SK-N-SH treated with all-trans-retinoic acid at 6 μM for 48 hours (cell line): ENCODE measurements around the gene NLGN2.

ENCODE experiments used
- ATAC-seq: fragments of 200-7000 bp; cut with Tn5 transposase; 3 replicates; pipeline ENCODE4 v1.9.1; 2020; ENCODE audit warnings: mild to moderate bottlenecking, moderate library complexity
- ARNTL ChIP-seq: fragments of 450-650 bp; formaldehyde crosslinking; IDR thresholded peaks from 2 replicates; pipeline ENCODE4 v1.5.0; 2020; ENCODE audit warnings: low read depth, mild to moderate bottlenecking, moderate library complexity, borderline replicate concordance
- BACH2 ChIP-seq: fragments of 250-450 bp; sonication (Bioruptor Pico); IDR thresholded peaks from 2 replicates; pipeline ENCODE4 v1.9.0; 2021; ENCODE audit warnings: mild to moderate bottlenecking, borderline replicate concordance
- CSDC2 ChIP-seq: fragments of 250-450 bp; sonication (Bioruptor Pico); IDR thresholded peaks from 2 replicates; pipeline ENCODE4 v1.5.0; 2020; ENCODE audit warnings: mild to moderate bottlenecking, moderate library complexity
- CSRNP3 ChIP-seq: fragments of 250-450 bp; sonication (Bioruptor Pico); IDR thresholded peaks from 2 replicates; pipeline ENCODE4 v1.5.1; 2021; ENCODE audit warnings: mild to moderate bottlenecking, moderate library complexity
- GLIS3 ChIP-seq: fragments of 250-450 bp; sonication (Bioruptor Pico); IDR thresholded peaks from 2 replicates; pipeline ENCODE4 v1.5.0; 2020; ENCODE audit warnings: mild to moderate bottlenecking, moderate library complexity
- ISL1 ChIP-seq: fragments of 250-450 bp; sonication (Bioruptor Pico); IDR thresholded peaks from 2 replicates; pipeline ENCODE4 v2.1.2; 2022; ENCODE audit warnings: mild to moderate bottlenecking, moderate library complexity
- OSR1 ChIP-seq: fragments of 250-450 bp; sonication (Bioruptor Pico); IDR thresholded peaks from 2 replicates; pipeline ENCODE4 v1.8.0; 2022; ENCODE audit warnings: moderate library complexity, mild to moderate bottlenecking, inconsistent platforms
- PATZ1 ChIP-seq: fragments of 250-450 bp; sonication (Bioruptor Pico); IDR thresholded peaks from 2 replicates; pipeline ENCODE4 v1.8.0; 2020; ENCODE audit warnings: mild to moderate bottlenecking, moderate library complexity, borderline replicate concordance
- PPARA ChIP-seq: fragments of 250-450 bp; sonication (Bioruptor Pico); IDR thresholded peaks from 2 replicates; pipeline ENCODE4 v1.5.0; 2020; ENCODE audit warnings: mild to moderate bottlenecking, borderline replicate concordance
- SNAI2 ChIP-seq: fragments of 250-450 bp; sonication (Bioruptor Pico); IDR thresholded peaks from 2 replicates; pipeline ENCODE4 v1.5.0; 2020; ENCODE audit warnings: mild to moderate bottlenecking, moderate library complexity
- TOX ChIP-seq: fragments of 250-450 bp; sonication (Bioruptor Pico); IDR thresholded peaks from 2 replicates; pipeline ENCODE4 v1.8.0; 2021; ENCODE audit warnings: mild to moderate bottlenecking, moderate library complexity, borderline replicate concordance
- ZC3H10 ChIP-seq: fragments of 250-450 bp; sonication (Bioruptor Pico); IDR thresholded peaks from 2 replicates; pipeline ENCODE4 v1.5.1; 2021; ENCODE audit warnings: mild to moderate bottlenecking, moderate library complexity
- ZFP3 ChIP-seq: fragments of 250-450 bp; sonication (Bioruptor Pico); IDR thresholded peaks from 2 replicates; pipeline ENCODE4 v1.5.0; 2020; ENCODE audit warnings: mild to moderate bottlenecking, moderate library complexity
- ZFP30 ChIP-seq: fragments of 450-650 bp; formaldehyde crosslinking; IDR thresholded peaks from 2 replicates; pipeline ENCODE4 v1.5.0; 2022; ENCODE audit warnings: mild to moderate bottlenecking, moderate library complexity
- ZNF70 ChIP-seq: fragments of 450-650 bp; formaldehyde crosslinking; IDR thresholded peaks from 2 replicates; pipeline ENCODE4 v1.5.0; 2020; ENCODE audit warnings: mild to moderate bottlenecking, moderate library complexity
- ZNF8 ChIP-seq: fragments of 450-650 bp; formaldehyde crosslinking; IDR thresholded peaks from 2 replicates; pipeline ENCODE4 v1.5.0; 2020; ENCODE audit warnings: mild to moderate bottlenecking, moderate library complexity
- TF ChIP-seq, protein P1 (sequence below): fragments of 250-450 bp; sonication (Bioruptor Pico); IDR thresholded peaks from 2 replicates; pipeline ENCODE4 v1.5.0; 2020; ENCODE audit warnings: mild to moderate bottlenecking, moderate library complexity

Gene NLGN2

DNA sequence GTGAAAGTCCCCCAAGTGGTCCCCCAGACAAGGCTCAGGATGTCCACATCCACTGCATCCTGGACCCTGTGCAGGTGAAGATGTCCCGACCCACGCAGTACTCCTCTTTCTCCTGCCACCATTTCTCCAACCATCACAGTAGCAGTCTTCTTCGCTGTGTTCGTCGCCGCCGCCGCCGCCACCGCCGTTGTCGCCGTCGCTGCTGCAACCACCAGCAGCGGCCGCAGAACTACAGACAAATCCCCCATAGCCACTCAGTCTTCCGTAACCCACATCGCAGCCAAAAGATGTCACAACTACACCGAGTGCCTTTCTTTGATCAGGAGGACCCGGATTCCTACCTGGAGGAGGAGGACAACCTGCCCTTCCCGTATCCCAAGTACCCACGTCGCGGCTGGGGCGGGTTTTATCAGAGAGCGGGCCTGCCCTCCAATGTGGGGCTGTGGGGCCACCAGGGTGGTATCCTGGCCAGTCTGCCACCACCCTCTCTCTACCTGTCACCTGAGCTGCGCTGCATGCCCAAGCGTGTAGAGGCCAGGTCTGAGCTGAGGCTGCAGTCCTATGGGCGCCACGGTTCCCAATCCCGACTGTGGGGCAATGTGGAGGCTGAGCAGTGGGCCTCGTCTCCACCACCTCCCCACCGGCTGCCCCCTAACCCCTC, 18.7 kb downstream of the NLGN2 start:
- no peak for TF ChIP-seq GLIS3 (CRISPR knock-in tag)
- no peak for TF ChIP-seq ARNTL (CRISPR knock-in tag)
- no peak for TF ChIP-seq TOX (CRISPR knock-in tag)
- TF ChIP-seq, protein P1, sequence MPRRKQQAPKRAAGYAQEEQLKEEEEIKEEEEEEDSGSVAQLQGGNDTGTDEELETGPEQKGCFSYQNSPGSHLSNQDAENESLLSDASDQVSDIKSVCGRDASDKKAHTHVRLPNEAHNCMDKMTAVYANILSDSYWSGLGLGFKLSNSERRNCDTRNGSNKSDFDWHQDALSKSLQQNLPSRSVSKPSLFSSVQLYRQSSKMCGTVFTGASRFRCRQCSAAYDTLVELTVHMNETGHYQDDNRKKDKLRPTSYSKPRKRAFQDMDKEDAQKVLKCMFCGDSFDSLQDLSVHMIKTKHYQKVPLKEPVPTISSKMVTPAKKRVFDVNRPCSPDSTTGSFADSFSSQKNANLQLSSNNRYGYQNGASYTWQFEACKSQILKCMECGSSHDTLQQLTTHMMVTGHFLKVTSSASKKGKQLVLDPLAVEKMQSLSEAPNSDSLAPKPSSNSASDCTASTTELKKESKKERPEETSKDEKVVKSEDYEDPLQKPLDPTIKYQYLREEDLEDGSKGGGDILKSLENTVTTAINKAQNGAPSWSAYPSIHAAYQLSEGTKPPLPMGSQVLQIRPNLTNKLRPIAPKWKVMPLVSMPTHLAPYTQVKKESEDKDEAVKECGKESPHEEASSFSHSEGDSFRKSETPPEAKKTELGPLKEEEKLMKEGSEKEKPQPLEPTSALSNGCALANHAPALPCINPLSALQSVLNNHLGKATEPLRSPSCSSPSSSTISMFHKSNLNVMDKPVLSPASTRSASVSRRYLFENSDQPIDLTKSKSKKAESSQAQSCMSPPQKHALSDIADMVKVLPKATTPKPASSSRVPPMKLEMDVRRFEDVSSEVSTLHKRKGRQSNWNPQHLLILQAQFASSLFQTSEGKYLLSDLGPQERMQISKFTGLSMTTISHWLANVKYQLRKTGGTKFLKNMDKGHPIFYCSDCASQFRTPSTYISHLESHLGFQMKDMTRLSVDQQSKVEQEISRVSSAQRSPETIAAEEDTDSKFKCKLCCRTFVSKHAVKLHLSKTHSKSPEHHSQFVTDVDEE (CRISPR knock-in tag): no peak
- TF ChIP-seq ZNF70 (CRISPR knock-in tag): no peak
- TF ChIP-seq CSDC2 (CRISPR knock-in tag): no peak
- no peak for TF ChIP-seq OSR1
- TF ChIP-seq ISL1 (CRISPR knock-in tag): no peak
- TF ChIP-seq PATZ1: no peak
- ATAC-seq: no peak

DNA sequence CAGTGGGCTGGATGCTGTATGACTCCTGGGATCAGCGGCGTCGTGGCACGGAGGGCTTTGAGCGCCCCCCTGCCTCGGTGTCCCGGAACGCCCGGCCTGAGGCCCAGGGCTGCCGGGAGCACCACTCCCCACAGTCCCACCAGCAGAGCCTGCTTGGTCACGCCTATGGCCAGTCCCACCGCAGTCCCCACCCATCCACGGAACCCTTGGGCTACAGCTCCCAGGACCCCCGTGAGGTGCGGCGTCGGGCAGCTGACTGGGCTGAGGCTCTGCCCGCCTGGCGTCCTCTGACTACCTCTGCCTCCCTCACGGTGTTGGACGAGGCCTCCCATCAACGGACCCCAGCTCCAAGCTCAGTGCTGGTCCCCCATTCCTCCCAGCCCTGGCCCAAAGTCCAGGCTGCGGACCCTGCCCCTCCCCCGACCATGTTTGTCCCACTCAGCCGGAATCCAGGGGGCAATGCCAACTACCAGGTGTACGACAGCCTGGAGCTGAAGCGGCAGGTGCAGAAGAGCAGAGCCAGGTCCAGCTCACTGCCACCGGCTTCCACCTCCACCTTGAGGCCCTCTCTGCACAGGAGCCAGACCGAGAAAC, 19.3 kb downstream of the NLGN2 start:
- no peak for TF ChIP-seq ZFP30
- TF ChIP-seq SNAI2 (CRISPR knock-in tag): no peak
- no peak for TF ChIP-seq TOX (CRISPR knock-in tag)
- TF ChIP-seq, protein P1 (CRISPR knock-in tag): no peak
- TF ChIP-seq BACH2: no peak
- TF ChIP-seq ZC3H10 (CRISPR knock-in tag): no peak
- no peak for TF ChIP-seq ZFP3

DNA sequence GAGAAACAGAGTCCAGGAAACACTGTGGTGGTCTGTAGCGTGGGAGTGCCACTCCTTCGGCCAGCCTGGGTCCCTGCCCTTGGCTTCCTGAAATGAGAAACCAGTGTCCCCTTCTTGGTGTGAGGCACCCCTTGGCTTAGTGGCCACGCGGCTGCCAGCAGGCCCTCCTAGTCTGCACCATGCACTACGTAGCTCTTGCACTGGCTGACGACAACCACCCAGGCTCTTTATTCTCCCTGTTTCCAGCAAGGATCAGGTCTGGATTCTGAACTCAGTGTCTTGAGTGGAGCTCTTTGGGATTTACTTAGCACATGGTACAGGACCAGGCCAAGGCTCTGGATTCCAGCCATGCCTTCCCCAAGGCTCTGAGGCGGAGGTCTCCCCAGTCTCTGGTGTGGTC, 19.9 kb downstream of the NLGN2 start:
- no peak for TF ChIP-seq CSRNP3
- TF ChIP-seq ARNTL (CRISPR knock-in tag): no peak
- no peak for TF ChIP-seq ISL1 (CRISPR knock-in tag)
- TF ChIP-seq ZNF8 (CRISPR knock-in tag): no peak
- no peak for TF ChIP-seq PATZ1
- no peak for TF ChIP-seq PPARA (CRISPR knock-in tag)
- TF ChIP-seq, all 23 proteins: peak for 0
- ATAC-seq: no peak

More for the DNA sequence above, 19.3 kb downstream of the NLGN2 start:
- no peak for ATAC-seq
